Sigmoid colon (tissue), 7 donors: ENCODE results near the gene PIGR. TPM values are rescaled to one million over a fixed set of nuclear protein-coding genes. Genes with fewer than 3 reads are reported as not detected.

Experiments
- DNase-seq: peaks from one replicate; pipeline ENCODE4 v3.0.0-alpha.2; 2019
- H3K27ac ChIP-seq, 4 donors: fragments of 200-600 bp; sonication (generic); one replicate each; pipeline ENCODE4 v1.5.1; 2016 to 2019; ENCODE audit warnings: mild to moderate bottlenecking in 1 of 4
- H3K27me3 ChIP-seq, 3 donors: fragments of 200-600 bp; sonication (generic); one replicate each; pipeline ENCODE4 v1.5.1; 2019; ENCODE audit warnings: mild to moderate bottlenecking in 1 of 3
- H3K36me3 ChIP-seq, 4 donors: fragments of 200-600 bp; sonication (generic); one replicate each; pipeline ENCODE4 v1.5.1; 2016 to 2019
- H3K4me1 ChIP-seq, 4 donors: fragments of 200-600 bp; sonication (generic); one replicate each; pipeline ENCODE4 v1.5.1; 2017 to 2019
- H3K4me3 ChIP-seq, 4 donors: fragments of 200-600 bp; sonication (generic); one replicate each; pipeline ENCODE4 v1.5.1; 2017 to 2019; ENCODE audit warnings: mild to moderate bottlenecking in 2 of 4, moderate library complexity in 1 of 4
- H3K9me3 ChIP-seq, 4 donors: fragments of 200-600 bp in 3 of 4; sonication (generic) in 3 of 4; one replicate each; pipeline versions ENCODE4 v1.5.1 to v1.6.1; 2013 to 2019
- EP300 ChIP-seq, 4 donors: sonication (generic); formaldehyde crosslinking; IDR thresholded peaks; one replicate each; pipeline ENCODE4 v1.6.1; 2017; ENCODE audit warnings: antibody characterized with exemption in 4 of 4
- POLR2A ChIP-seq, 2 donors: fragments of 450-650 bp; IDR thresholded peaks; one replicate each; pipeline ENCODE4 v1.6.1; 2016; ENCODE audit warnings: antibody characterized with exemption in 2 of 2, mild to moderate bottlenecking in 2 of 2, moderate library complexity in 2 of 2
- POLR2AphosphoS5 ChIP-seq, 4 donors: sonication (generic); formaldehyde crosslinking; IDR thresholded peaks; one replicate each; pipeline ENCODE4 v1.6.1; 2017; ENCODE audit warnings: antibody characterized with exemption in 4 of 4
- WGBS, 2 donors: extraction: QIAGEN DNeasy Blood & Tissue Kit; methylation state at CpG; one replicate each; pipeline ENCODE4 v1.1.7; 2013; 5-methylcytosine and 5-hydroxymethylcytosine counted together
- intact Hi-C: fragments of 100-400 bp; cut with DNase I; formaldehyde crosslinking; loops from one replicate; pipeline ENCODE4 v1.15.1; 2023
- polyA plus RNA-seq, 3 donors: library from polyadenylated mRNA; stranded (reverse); fragments of 200-250 nt; gene quantifications; one replicate each; pipeline ENCODE4 v1.2.3, GENCODE V29; 2013
- total RNA-seq, 4 donors: library from RNA; depleted of rRNA; stranded (reverse); fragments of >200 nt; gene quantifications; one replicate each; pipeline ENCODE4 v1.1.0, GENCODE V29; 2016
- TF ChIP-seq, protein P1 (sequence below), 4 experiments: fragments of 450-650 bp in 3 of 4; fragments of 200-600 bp in 1 of 4; IDR thresholded peaks; one replicate each; pipeline ENCODE4 v1.5.1; 2016 to 2019; ENCODE audit warnings: antibody characterized with exemption in 4 of 4, mild to moderate bottlenecking in 3 of 4, moderate library complexity in 2 of 4
- donor health status: healthy with polysubstance abuse.
- donor health status: Bipolar disorder and iron deficiency.
- donor health status: healthy.

Gene PIGR
- total and polyA plus RNA-seq, 7 donors: 0.16 to 3,648 (median 86.3) TPM; not detected in 1

GRCh38 chr1:206951318-206952100, 5.2 kb upstream of the PIGR start:
- no peak for TF ChIP-seq EP300 (IDR thresholded peaks at IDR 0.05)
- no peak for TF ChIP-seq POLR2AphosphoS5 (IDR thresholded peaks at IDR 0.05)
- TF ChIP-seq, protein P1, sequence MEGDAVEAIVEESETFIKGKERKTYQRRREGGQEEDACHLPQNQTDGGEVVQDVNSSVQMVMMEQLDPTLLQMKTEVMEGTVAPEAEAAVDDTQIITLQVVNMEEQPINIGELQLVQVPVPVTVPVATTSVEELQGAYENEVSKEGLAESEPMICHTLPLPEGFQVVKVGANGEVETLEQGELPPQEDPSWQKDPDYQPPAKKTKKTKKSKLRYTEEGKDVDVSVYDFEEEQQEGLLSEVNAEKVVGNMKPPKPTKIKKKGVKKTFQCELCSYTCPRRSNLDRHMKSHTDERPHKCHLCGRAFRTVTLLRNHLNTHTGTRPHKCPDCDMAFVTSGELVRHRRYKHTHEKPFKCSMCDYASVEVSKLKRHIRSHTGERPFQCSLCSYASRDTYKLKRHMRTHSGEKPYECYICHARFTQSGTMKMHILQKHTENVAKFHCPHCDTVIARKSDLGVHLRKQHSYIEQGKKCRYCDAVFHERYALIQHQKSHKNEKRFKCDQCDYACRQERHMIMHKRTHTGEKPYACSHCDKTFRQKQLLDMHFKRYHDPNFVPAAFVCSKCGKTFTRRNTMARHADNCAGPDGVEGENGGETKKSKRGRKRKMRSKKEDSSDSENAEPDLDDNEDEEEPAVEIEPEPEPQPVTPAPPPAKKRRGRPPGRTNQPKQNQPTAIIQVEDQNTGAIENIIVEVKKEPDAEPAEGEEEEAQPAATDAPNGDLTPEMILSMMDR (IDR thresholded peaks at IDR 0.05): no peak
- 18 to 58% methylated on average over 4 of the region's 4 CpGs for WGBS, 2 donors

DNA sequence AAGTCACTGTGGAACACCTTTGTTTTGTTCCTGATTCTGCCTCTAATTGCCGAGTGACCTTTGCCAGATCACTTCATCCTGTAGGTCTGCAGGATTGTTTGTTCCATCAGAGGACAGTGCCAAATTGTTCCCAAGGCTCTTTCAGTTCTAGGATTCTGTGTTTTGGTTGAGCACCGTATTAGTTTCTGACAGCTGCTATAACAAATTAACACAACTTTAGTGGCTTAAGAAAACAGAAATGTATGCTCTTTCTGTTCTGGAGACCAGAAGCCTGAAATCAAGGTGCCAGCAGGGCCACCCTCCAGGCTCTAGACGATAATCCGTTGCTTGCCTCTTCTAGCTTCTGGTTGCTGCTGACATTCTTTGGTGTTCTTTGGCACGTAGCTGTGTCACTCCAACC, 3.4 kb upstream of the PIGR start:
- H3K9me3 ChIP-seq: no peaks in the 10 kb centered on the region
- intact Hi-C loops: no loop called here
- no peak overlapping the region for H3K4me3 ChIP-seq
- 90 to 95% methylated on average over 5 of the region's 5 CpGs for WGBS, 2 donors
- no peak overlapping the region for H3K27ac ChIP-seq
- no peaks in the 10 kb centered on the region for H3K36me3 ChIP-seq
- peaks cover 0 to 8% (median 0%) of the 10 kb centered on the region in 3 donors for H3K27me3 ChIP-seq
- TF ChIP-seq, protein P1 (IDR thresholded peaks at IDR 0.05): no peak
- TF ChIP-seq POLR2A (IDR thresholded peaks at IDR 0.05): no peak
- TF ChIP-seq POLR2AphosphoS5 (IDR thresholded peaks at IDR 0.05): no peak
- TF ChIP-seq EP300 (IDR thresholded peaks at IDR 0.05): no peak
- no peak for DNase-seq
- H3K4me1 ChIP-seq: peaks cover 0 to 11% (median 0%) of the 10 kb centered on the region in 4 donors

More at GRCh38 chr1:206951318-206952100, 5.2 kb upstream of the PIGR start:
- intact Hi-C loops: no loop called here
- Histone ChIP-seq H3K27ac (no peak overlapping the region), H3K36me3 (no peaks in the 10 kb centered on the region), H3K4me1 (peaks cover 0 to 26% (median 5%) of the 10 kb centered on the region in 4 donors), H3K4me3 (no peak overlapping the region), H3K9me3 (no peaks in the 10 kb centered on the region), H3K27me3 (no peaks in the 10 kb centered on the region)
- DNase-seq: no peak

- H3K4me3 ChIP-seq: no peak overlapping the region
- no peaks in the 10 kb centered on the region for H3K36me3 ChIP-seq
- 65 to 92% methylated on average over 4 of the region's 4 CpGs for WGBS, 2 donors
- TF ChIP-seq POLR2AphosphoS5 (IDR thresholded peaks at IDR 0.05) (no peak), POLR2A (IDR thresholded peaks at IDR 0.05) (no peak), EP300 (IDR thresholded peaks at IDR 0.05) (no peak)
- TF ChIP-seq, protein P1 (IDR thresholded peaks at IDR 0.05): no peak
- DNase-seq: no peak
- peaks cover 0 to 11% (median 0%) of the 10 kb centered on the region in 3 donors for H3K27me3 ChIP-seq
- H3K4me1 ChIP-seq: peaks cover 0 to 8% (median 0%) of the 10 kb centered on the region in 4 donors
- H3K27ac ChIP-seq: no peak overlapping the region
- intact Hi-C loops: no loop called here
- no peaks in the 10 kb centered on the region for H3K9me3 ChIP-seq
Observed at GRCh38 chr1:206949208-206949607, 2.9 kb upstream of the PIGR start.

GRCh38 chr1:206947255-206947654, 989 bp upstream of the PIGR start:
- Histone ChIP-seq H3K36me3 (no peaks in the 10 kb centered on the region), H3K4me1 (no peaks in the 10 kb centered on the region), H3K27me3 (peaks cover 0 to 11% (median 0%) of the 10 kb centered on the region in 3 donors), H3K9me3 (no peaks in the 10 kb centered on the region), H3K4me3 (no peak overlapping the region), H3K27ac (no peak overlapping the region)
- TF ChIP-seq POLR2A (IDR thresholded peaks at IDR 0.05) (no peak), POLR2AphosphoS5 (IDR thresholded peaks at IDR 0.05) (no peak), EP300 (IDR thresholded peaks at IDR 0.05) (no peak)
- TF ChIP-seq, protein P1 (IDR thresholded peaks at IDR 0.05): no peak
- DNase-seq: no peak
- 22 to 76% methylated on average over 3 of the region's 3 CpGs for WGBS, 2 donors
- intact Hi-C loops: no loop called here
